ENCODE measurements around the gene MUSK. TPM values are rescaled to one million over a fixed set of nuclear protein-coding genes. Genes with fewer than 3 reads are reported as not detected.

MUSK gene
- total RNA-seq, 1 donor from 2014 or later, result 0.24 TPM

DNA sequence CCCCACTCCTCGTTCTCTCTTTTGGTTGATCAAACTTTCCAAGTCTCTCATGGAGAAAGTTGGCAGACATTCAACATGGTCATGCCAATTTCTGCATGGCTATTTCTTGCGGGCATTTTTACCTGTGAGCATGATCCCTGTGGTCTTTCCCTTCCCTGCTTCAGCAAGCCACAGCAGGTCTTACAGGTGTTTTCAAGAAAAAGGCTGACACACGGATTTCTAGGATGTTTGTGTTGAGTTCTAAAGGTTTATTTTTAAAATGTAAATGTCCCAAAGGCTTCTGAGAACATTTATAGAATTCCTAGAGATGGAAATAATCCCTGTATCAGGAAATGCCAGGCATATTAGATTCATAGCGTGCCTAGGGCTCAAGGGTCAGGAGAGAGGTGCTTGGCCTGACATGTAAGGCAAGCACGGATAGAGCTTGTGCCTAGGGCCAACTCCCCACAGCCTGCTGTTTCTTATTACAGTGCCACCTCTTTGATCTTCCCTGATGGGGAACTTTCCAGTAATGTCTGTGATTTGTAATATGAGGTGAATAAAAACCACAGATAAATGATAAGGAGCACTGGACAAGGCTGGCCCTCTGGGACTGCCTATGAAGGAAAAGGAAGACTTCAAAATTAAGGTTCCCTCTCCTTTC lies 79.8 kb downstream of the MUSK start:
- Mint-ChIP-seq H3K36me3 (no peaks in the 10 kb centered on the region), H3K4me3 (no peak overlapping the region), H3K27ac (no peak overlapping the region), H3K9me3 (no peaks in the 10 kb centered on the region), H3K27me3 (ENCODE audit: insufficient read depth, low read depth) (peaks cover 2% of the 10 kb centered on the region), H3K4me1 (peaks cover 19% of the 10 kb centered on the region)
- Histone ChIP-seq H3K9me3 (ENCODE audit: low read depth) (no peaks in the 10 kb centered on the region), H3K4me3 (no peak overlapping the region), H3F3A (ENCODE audit: low read depth) (no peaks in the 10 kb centered on the region), H2AFZ (replicated peaks) (no peak overlapping the region), H3K4me2 (no peak overlapping the region), H4K20me1 (ENCODE audit: low read depth) (no peaks in the 10 kb centered on the region), H3K36me3 (no peaks in the 10 kb centered on the region), H3K27me3 (no peaks in the 10 kb centered on the region), H3K9ac (no peak overlapping the region), H3K27ac (no peak overlapping the region), H3K79me2 (ENCODE audit: low read depth) (no peaks in the 10 kb centered on the region), H3K4me1 (peaks cover 3% of the 10 kb centered on the region)
- DNase-seq (ENCODE audit: low spot score), result no peak
- no peak for TF ChIP-seq EZH2phosphoT487 (IDR thresholded peaks at IDR 0.05)
- TF ChIP-seq EZH2 (IDR thresholded peaks at IDR 0.05), result no peak
- TF ChIP-seq, protein P1, sequence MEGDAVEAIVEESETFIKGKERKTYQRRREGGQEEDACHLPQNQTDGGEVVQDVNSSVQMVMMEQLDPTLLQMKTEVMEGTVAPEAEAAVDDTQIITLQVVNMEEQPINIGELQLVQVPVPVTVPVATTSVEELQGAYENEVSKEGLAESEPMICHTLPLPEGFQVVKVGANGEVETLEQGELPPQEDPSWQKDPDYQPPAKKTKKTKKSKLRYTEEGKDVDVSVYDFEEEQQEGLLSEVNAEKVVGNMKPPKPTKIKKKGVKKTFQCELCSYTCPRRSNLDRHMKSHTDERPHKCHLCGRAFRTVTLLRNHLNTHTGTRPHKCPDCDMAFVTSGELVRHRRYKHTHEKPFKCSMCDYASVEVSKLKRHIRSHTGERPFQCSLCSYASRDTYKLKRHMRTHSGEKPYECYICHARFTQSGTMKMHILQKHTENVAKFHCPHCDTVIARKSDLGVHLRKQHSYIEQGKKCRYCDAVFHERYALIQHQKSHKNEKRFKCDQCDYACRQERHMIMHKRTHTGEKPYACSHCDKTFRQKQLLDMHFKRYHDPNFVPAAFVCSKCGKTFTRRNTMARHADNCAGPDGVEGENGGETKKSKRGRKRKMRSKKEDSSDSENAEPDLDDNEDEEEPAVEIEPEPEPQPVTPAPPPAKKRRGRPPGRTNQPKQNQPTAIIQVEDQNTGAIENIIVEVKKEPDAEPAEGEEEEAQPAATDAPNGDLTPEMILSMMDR (IDR thresholded peaks at IDR 0.05), result no peak

DNA sequence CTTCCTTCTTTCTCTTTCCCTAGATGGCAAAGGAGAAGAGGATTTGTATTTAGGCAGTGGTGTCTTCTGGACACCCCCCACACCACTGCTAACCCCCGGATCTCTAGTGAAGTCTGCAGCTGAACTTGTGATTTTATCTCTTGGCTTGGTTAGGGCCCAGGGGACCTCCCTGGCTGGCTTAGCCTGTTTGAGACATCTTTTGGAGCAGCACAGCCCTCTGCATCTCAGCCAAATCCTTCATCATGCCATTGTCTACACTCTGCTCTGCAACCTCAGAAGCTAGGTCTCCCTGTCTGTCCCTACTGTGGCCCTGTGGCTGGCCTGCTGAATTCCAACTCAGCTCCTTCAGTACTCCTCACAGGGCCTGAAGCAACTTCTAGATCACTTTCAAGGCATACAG lies 81.7 kb downstream of the MUSK start:
- Histone ChIP-seq H3K27ac (no peak overlapping the region), H4K20me1 (ENCODE audit: low read depth) (no peaks in the 10 kb centered on the region), H2AFZ (replicated peaks) (no peak overlapping the region), H3K27me3 (no peaks in the 10 kb centered on the region), H3K9me3 (ENCODE audit: low read depth) (no peaks in the 10 kb centered on the region), H3K4me1 (no peaks in the 10 kb centered on the region), H3F3A (ENCODE audit: low read depth) (no peaks in the 10 kb centered on the region), H3K4me2 (no peak overlapping the region), H3K9ac (no peak overlapping the region), H3K36me3 (no peaks in the 10 kb centered on the region), H3K79me2 (ENCODE audit: low read depth) (no peaks in the 10 kb centered on the region), H3K4me3 (no peak overlapping the region)
- TF ChIP-seq EZH2 (IDR thresholded peaks at IDR 0.05) (no peak), EZH2phosphoT487 (IDR thresholded peaks at IDR 0.05) (no peak)
- TF ChIP-seq, protein P1 (IDR thresholded peaks at IDR 0.05), result no peak
- H3K9me3 Mint-ChIP-seq, result no peaks in the 10 kb centered on the region
- no peaks in the 10 kb centered on the region for H3K36me3 Mint-ChIP-seq
- no peak overlapping the region for H3K27ac Mint-ChIP-seq
- H3K4me3 Mint-ChIP-seq, result no peak overlapping the region
- peaks cover 2% of the 10 kb centered on the region for H3K27me3 Mint-ChIP-seq (ENCODE audit: insufficient read depth, low read depth)
- peaks cover 14% of the 10 kb centered on the region for H3K4me1 Mint-ChIP-seq
- DNase-seq (ENCODE audit: low spot score), result no peak

DNA sequence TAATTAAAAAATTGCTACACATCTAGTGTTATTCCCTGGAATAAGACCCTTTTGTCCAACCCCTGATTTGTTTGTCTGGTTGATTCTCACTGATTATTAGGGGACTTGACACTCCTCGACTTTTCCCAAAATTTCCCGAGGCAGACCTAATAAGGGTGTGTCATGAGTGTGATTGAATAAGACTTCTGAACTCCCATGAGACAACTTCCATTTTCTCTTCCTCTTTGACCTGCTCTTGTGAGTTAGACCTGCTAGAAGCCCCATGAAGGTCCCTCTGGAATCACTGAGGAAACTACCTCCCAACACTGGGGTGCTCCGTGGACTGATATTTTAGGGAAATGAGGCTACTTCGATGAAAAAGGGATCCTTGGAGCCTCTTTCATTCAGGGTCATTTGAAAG lies 83.4 kb downstream of the MUSK start:
- Histone ChIP-seq H3K27me3 (no peaks in the 10 kb centered on the region), H3K27ac (no peak overlapping the region), H3K4me3 (no peak overlapping the region), H4K20me1 (ENCODE audit: low read depth) (no peaks in the 10 kb centered on the region), H3K36me3 (no peaks in the 10 kb centered on the region), H2AFZ (replicated peaks) (no peak overlapping the region), H3K79me2 (ENCODE audit: low read depth) (no peaks in the 10 kb centered on the region), H3K9me3 (ENCODE audit: low read depth) (no peaks in the 10 kb centered on the region), H3K9ac (no peak overlapping the region), H3F3A (ENCODE audit: low read depth) (no peaks in the 10 kb centered on the region), H3K4me1 (no peaks in the 10 kb centered on the region), H3K4me2 (no peak overlapping the region)
- Mint-ChIP-seq H3K4me1 (peaks cover 3% of the 10 kb centered on the region), H3K4me3 (no peak overlapping the region), H3K27ac (no peak overlapping the region), H3K27me3 (ENCODE audit: insufficient read depth, low read depth) (peaks cover 2% of the 10 kb centered on the region), H3K9me3 (no peaks in the 10 kb centered on the region), H3K36me3 (no peaks in the 10 kb centered on the region)
- DNase-seq (ENCODE audit: low spot score), result no peak
- TF ChIP-seq, protein P1 (IDR thresholded peaks at IDR 0.05), result no peak
- no peak for TF ChIP-seq EZH2 (IDR thresholded peaks at IDR 0.05)
- no peak for TF ChIP-seq EZH2phosphoT487 (IDR thresholded peaks at IDR 0.05)

Measured in neural progenitor cell (in vitro differentiated cells).